Aorta (tissue), 5 donors: ENCODE measurements around the gene RNF187. TPM values are rescaled to one million over a fixed set of nuclear protein-coding genes. Genes with fewer than 3 reads are reported as not detected.

ENCODE experiments used
- ATAC-seq: fragments of 200-7000 bp; cut with Tn5 transposase; one replicate; pipeline ENCODE4 v1.9.1; 2022; ENCODE audit warnings: moderate library complexity; ENCODE audit not compliant: low FRiP score
- DNase-seq, 2 donors: peaks; one replicate each; pipeline ENCODE4 v3.0.0-alpha.2; 2020
- H3K27ac ChIP-seq, 2 donors: one replicate each; pipeline ENCODE4 v1.5.1; 2013; ENCODE audit warnings: low read length in 2 of 2, mild to moderate bottlenecking in 2 of 2, moderate library complexity in 2 of 2, control low read depth in 1 of 2, inconsistent platforms in 1 of 2, low read depth in 1 of 2
- H3K27me3 ChIP-seq, 2 donors: one replicate each; pipeline ENCODE4 v1.6.1; 2013; ENCODE audit warnings: control low read depth in 1 of 2, low read length in 1 of 2, mild to moderate bottlenecking in 1 of 2, moderate library complexity in 1 of 2; ENCODE audit not compliant: insufficient read depth in 2 of 2, control insufficient read depth in 1 of 2
- H3K36me3 ChIP-seq, 2 donors: one replicate each; pipeline ENCODE4 v1.6.1; 2013; ENCODE audit warnings: control low read depth in 1 of 2, low read length in 1 of 2, mild to moderate bottlenecking in 1 of 2; ENCODE audit not compliant: insufficient read depth in 2 of 2, control insufficient read depth in 1 of 2
- H3K4me1 ChIP-seq, 2 donors: one replicate each; pipeline ENCODE4 v1.6.1; 2013; ENCODE audit warnings: low read length in 2 of 2, control low read depth in 1 of 2, mild to moderate bottlenecking in 1 of 2, moderate library complexity in 1 of 2; ENCODE audit not compliant: insufficient read depth in 2 of 2, control insufficient read depth in 1 of 2
- H3K4me3 ChIP-seq, 2 donors: one replicate each; pipeline ENCODE4 v1.5.1; 2013; ENCODE audit warnings: low read length in 2 of 2, control low read depth in 1 of 2, mild to moderate bottlenecking in 1 of 2
- H3K9me3 ChIP-seq: one replicate; pipeline ENCODE4 v1.6.1; 2013; ENCODE audit warnings: mild to moderate bottlenecking, low read length; ENCODE audit not compliant: control insufficient read depth
- WGBS, 2 donors: extraction: QIAGEN DNeasy Blood & Tissue Kit; methylation state at CpG; one replicate each; pipeline ENCODE4 v1.1.7; 2013; 5-methylcytosine and 5-hydroxymethylcytosine counted together
- intact Hi-C, 2 donors: fragments of 100-400 bp; cut with DNase I; formaldehyde crosslinking; loops; one replicate each; pipeline versions ENCODE4 v1.14.2 to v1.15.0; 2022
- polyA plus RNA-seq, 2 donors: library from polyadenylated mRNA; stranded (reverse); fragments of 200-250 nt; gene quantifications; one replicate each; pipeline ENCODE4 v1.2.3, GENCODE V29; 2013
- total RNA-seq, 2 donors: library from RNA; stranded (reverse); fragmentation: NEBNext Ultra II Directional; extraction: Animal tissue kit (Norgen Biotek cat#: 25700); gene quantifications; one replicate each; pipeline ENCODE4 v1.2.1, GENCODE V29; 2021
- donor health status: healthy with polysubstance abuse.
- donor health status: Bipolar disorder and iron deficiency.
- donor health status: DM: no; HTN: no; CAD: no.
- donor health status: DM: no; HTN: no; CAD: no.
- donor health status: DM: yes; HTN: yes; CAD: no.

RNF187 gene
- total and polyA plus RNA-seq, 4 donors, result 22.8 to 94.0 (median 40.4) TPM

GRCh38 chr1:228457396-228458176 is 29.6 kb upstream of the RNF187 start:
- DNase-seq, result peak; percentile 87 to 92
- peak; percentile 94 for ATAC-seq
- no peaks in the 10 kb centered on the region for H3K36me3 ChIP-seq
- H3K9me3 ChIP-seq, result no peaks in the 10 kb centered on the region
- no peak overlapping the region for H3K27ac ChIP-seq
- WGBS, 2 donors, result 1 to 2% methylated on average over 74 of the region's 74 CpGs
- intact Hi-C loops, result no loop called here
- H3K4me3 ChIP-seq, result no peak overlapping the region
- no peaks in the 10 kb centered on the region for H3K27me3 ChIP-seq
- no peaks in the 10 kb centered on the region for H3K4me1 ChIP-seq

GRCh38 chr1:228459091-228459993 is 27.8 kb upstream of the RNF187 start:
- no peaks in the 10 kb centered on the region for H3K4me1 ChIP-seq
- H3K9me3 ChIP-seq, result no peaks in the 10 kb centered on the region
- H3K27me3 ChIP-seq, result no peaks in the 10 kb centered on the region
- H3K4me3 ChIP-seq, result no peak overlapping the region
- ATAC-seq, result peak; percentile 69
- intact Hi-C loops, result no loop called here
- peak; percentile 82 to 86 for DNase-seq
- no peaks in the 10 kb centered on the region for H3K36me3 ChIP-seq
- no peak overlapping the region for H3K27ac ChIP-seq
- WGBS, 2 donors, result 6 to 7% methylated on average over 41 of the region's 41 CpGs

GRCh38 chr1:228460821-228461220 is 26.4 kb upstream of the RNF187 start:
- no peaks in the 10 kb centered on the region for H3K4me1 ChIP-seq
- no peaks in the 10 kb centered on the region for H3K9me3 ChIP-seq
- no peaks in the 10 kb centered on the region for H3K27me3 ChIP-seq
- WGBS, 2 donors, result 76 to 80% methylated on average over 2 of the region's 2 CpGs
- DNase-seq (no peak), ATAC-seq (no peak)
- H3K27ac ChIP-seq, result no peak overlapping the region
- no peaks in the 10 kb centered on the region for H3K36me3 ChIP-seq
- no peak overlapping the region for H3K4me3 ChIP-seq
- intact Hi-C loops, result no loop called here

DNA sequence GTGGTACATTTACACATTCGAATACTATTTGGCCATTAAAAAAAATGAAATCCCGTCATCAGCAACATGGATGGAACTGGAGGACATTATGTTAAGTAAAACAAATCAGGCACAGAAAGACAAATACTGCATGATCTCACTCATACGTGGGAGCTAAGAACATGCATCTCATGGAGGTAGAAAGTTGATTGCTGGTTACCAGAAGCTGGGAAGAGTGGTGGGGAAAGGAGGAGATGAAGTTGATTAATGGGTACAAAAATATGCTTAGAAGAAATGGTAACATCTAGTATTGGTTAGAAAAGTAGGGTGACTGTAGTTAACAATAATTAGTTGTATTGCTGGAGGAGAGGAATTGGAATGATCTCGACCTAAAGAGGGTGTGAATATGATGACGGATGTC is 24.6 kb upstream of the RNF187 start:
- WGBS, 2 donors, result 77 to 82% methylated on average over 5 of the region's 5 CpGs
- Histone ChIP-seq H3K4me1 (no peaks in the 10 kb centered on the region), H3K27me3 (no peaks in the 10 kb centered on the region), H3K36me3 (no peaks in the 10 kb centered on the region), H3K27ac (no peak overlapping the region), H3K9me3 (no peaks in the 10 kb centered on the region), H3K4me3 (no peak overlapping the region)
- DNase-seq (no peak), ATAC-seq (no peak)
- intact Hi-C loops, result no loop called here

DNA sequence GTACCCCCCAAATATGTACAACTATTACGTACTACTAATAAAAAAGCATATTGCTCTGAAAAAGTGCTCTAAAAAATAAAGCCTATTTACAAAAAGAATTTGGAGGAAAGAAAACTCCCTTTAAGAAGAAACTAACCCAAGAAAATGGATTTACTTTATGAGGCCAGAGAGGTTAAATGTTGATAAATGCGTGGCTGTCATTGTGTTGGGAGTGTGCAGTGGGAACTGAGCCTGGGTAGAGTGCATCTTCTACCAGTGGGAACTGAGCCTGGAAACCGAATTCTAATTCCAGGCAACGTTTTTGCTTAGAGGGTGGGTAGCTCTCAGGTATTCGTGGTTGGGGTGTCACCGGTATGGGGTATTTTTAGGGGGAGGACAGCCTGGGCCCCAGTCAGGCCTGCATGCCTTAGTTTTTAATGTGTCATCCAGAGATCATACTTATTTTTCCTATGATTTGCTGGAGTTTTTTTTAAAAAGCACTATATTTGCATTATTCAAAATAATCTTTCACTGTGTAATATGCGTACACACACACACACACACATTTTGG is 24.1 kb upstream of the RNF187 start:
- no peak overlapping the region for H3K27ac ChIP-seq
- DNase-seq (no peak), ATAC-seq (no peak)
- H3K27me3 ChIP-seq, result no peaks in the 10 kb centered on the region
- H3K4me3 ChIP-seq, result no peak overlapping the region
- WGBS, 2 donors, result 57 to 62% methylated on average over 7 of the region's 7 CpGs
- H3K36me3 ChIP-seq, result no peaks in the 10 kb centered on the region
- H3K4me1 ChIP-seq, result no peaks in the 10 kb centered on the region
- H3K9me3 ChIP-seq, result no peaks in the 10 kb centered on the region
- intact Hi-C loops, result no loop called here

DNA sequence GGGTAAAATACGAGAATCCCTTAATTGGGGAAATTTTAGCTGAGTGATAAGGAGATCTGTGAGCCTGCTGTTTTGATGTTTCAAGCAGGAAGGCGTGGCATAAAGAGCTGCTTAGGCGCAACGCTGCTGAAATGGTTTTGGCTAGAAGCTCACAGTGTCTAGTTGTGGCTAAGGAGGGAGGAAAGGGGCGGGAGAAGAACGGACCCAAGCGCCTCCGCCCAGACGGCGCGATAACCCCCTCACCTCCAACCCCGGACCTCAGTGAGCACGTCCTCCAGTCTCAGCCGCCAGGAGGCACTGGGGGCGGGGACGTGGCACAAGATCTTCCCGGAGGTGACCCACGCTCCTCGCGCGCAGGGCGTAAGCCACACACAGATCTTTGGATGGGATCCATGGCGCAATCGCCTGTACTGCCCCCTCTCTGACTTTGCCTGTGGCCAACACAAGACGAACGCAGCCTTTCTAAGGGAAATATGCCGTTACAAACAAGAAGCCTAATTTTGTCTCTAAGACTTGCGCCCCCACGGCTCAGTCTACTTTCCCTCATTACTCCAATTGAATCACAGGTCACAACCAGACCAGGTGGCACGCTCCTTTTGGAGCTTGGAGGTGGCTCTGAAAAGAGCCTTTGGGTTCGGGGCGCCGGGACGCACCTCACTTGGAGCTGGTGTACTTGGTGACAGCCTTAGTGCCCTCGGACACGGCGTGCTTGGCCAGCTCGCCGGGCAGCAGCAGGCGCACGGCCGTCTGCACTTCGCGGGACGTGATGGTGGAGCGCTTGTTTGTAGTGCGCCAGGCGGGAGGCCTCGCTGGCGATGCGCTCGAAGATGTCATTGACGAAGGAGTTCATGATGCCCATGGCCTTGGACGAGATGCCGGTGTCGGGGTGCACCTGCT is 23.4 kb upstream of the RNF187 start:
- intact Hi-C loops, result no loop called here
- H3K27me3 ChIP-seq, result no peaks in the 10 kb centered on the region
- no peak overlapping the region for H3K27ac ChIP-seq
- ATAC-seq, result peak; percentile 60
- no peaks in the 10 kb centered on the region for H3K36me3 ChIP-seq
- no peak overlapping the region for H3K4me3 ChIP-seq
- no peaks in the 10 kb centered on the region for H3K4me1 ChIP-seq
- DNase-seq, result peak; percentile 61 to 76
- no peaks in the 10 kb centered on the region for H3K9me3 ChIP-seq
- WGBS, 2 donors, result 4% methylated on average over 52 to 56 of the region's 56 CpGs

DNA sequence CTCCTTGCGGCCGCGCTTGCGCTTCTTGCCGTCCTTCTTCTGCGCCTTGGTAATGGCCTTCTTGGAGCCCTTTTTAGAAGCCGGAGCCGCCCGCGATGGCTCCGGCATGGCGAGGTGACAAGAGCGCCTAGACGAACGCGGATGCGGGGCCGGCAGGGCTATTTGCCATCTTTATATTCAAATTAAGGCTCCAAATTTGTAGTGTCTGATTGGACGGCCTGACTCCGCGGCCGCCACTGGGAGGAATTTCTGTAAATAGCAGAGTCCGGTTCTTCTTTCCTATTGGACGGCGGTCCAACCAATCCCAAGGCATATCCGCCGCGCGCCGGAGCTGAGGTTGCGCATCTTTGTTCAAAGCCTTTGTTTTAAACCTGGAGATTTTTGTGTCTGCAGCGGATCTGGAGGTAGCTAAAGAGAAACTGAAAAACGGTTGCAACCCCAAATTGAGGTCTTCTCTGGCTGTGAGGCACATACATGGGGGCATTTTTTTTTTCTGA is 22.6 kb upstream of the RNF187 start:
- peak; percentile 86 for DNase-seq
- H3K27ac ChIP-seq, result no peak overlapping the region
- intact Hi-C loops, result no loop called here
- WGBS, 2 donors, result 1 to 2% methylated on average over 33 of the region's 33 CpGs
- ATAC-seq, result peak; percentile 77
- no peaks in the 10 kb centered on the region for H3K9me3 ChIP-seq
- no peaks in the 10 kb centered on the region for H3K4me1 ChIP-seq
- H3K27me3 ChIP-seq, result no peaks in the 10 kb centered on the region
- H3K36me3 ChIP-seq, result no peaks in the 10 kb centered on the region
- no peak overlapping the region for H3K4me3 ChIP-seq

DNA sequence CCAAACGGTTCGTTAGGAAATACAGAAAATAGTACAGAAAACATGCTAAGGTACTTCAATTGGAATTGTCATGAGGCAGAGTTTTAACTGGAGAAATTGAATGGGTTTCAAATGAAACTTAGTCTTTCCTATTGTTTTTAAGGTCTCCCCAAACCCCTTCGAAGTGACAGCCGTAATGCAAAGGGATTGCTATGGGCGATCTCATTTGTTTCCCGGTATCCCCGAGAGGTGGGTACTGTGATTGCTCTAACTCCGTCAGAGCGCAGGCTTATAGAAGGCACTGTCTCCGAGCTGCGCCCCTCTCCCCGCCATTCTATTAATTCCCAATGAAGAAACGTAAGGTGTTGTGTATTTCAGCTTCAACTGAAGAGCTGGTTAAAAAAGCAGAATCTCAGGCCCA is 22.0 kb upstream of the RNF187 start:
- Histone ChIP-seq H3K27me3 (no peaks in the 10 kb centered on the region), H3K27ac (no peak overlapping the region), H3K4me1 (no peaks in the 10 kb centered on the region), H3K36me3 (no peaks in the 10 kb centered on the region), H3K9me3 (no peaks in the 10 kb centered on the region), H3K4me3 (no peak overlapping the region)
- WGBS, 2 donors, result 9 to 16% methylated on average over 13 of the region's 13 CpGs
- ATAC-seq, result no peak
- intact Hi-C loops, result no loop called here
- no peak for DNase-seq
